SKM-1 (cell line): ENCODE results near the gene ABLIM2.
"Not testable (repeated sequence)": the region's sequence is repeated elsewhere in the genome, so short reads cannot be mapped to it uniquely, and the experiment has no call there.

Experiments used
- DNase-seq: peaks from one replicate; lab custom pipeline; 2025; ENCODE audit not compliant: unreplicated experiment; lab: John Stamatoyannopoulos, UW

ABLIM2 gene

GRCh38 chr4:8142556-8142955 is 16.1 kb downstream of the ABLIM2 start:
- DNase-seq = no peak

- DNase-seq = no peak
Measured at GRCh38 chr4:8141935-8142334, 16.7 kb downstream of the ABLIM2 start.

GRCh38 chr4:8140915-8141314 is 17.7 kb downstream of the ABLIM2 start:
- DNase-seq = no peak

GRCh38 chr4:8139726-8140125 is 18.9 kb downstream of the ABLIM2 start:
- not testable (repeated sequence) for DNase-seq

GRCh38 chr4:8136972-8137710 is 21.5 kb downstream of the ABLIM2 start:
- DNase-seq = no peak

GRCh38 chr4:8136529-8136928 is 22.1 kb downstream of the ABLIM2 start:
- DNase-seq = no peak

GRCh38 chr4:8135666-8136065 is 22.9 kb downstream of the ABLIM2 start:
- DNase-seq = no peak

DNA sequence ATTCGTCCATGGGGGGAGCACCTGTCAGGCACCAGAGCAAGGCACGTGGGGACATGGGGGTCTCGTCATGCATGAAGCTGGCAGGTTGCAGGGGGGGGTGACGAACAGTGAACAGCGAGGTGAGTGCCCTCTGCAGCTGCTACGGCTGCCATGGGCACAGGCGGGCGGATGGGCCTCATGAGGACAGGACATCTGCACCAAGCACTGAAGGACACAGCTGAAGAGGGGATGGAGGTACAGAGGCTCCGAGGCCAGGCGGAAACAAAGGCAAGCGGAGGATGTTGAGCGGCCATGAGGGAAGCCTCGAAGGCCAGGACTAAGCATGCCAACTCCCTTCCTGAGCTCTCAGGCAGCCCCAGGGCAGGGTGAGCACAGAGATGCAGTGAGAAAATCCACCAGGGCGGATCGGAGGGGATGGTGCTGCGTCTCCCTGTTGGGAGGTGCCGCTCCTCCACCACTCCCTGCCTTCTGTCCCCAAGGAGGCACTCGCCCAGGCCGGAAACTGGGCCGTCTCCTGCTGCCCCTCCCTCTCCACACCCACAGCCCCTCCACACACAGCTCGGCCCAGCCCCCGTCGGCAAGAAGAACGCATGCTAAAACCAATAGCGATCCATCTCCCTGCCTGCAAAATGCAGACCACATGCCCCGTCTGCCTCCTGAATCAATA is 24.6 kb downstream of the ABLIM2 start:
- no peak for DNase-seq

DNA sequence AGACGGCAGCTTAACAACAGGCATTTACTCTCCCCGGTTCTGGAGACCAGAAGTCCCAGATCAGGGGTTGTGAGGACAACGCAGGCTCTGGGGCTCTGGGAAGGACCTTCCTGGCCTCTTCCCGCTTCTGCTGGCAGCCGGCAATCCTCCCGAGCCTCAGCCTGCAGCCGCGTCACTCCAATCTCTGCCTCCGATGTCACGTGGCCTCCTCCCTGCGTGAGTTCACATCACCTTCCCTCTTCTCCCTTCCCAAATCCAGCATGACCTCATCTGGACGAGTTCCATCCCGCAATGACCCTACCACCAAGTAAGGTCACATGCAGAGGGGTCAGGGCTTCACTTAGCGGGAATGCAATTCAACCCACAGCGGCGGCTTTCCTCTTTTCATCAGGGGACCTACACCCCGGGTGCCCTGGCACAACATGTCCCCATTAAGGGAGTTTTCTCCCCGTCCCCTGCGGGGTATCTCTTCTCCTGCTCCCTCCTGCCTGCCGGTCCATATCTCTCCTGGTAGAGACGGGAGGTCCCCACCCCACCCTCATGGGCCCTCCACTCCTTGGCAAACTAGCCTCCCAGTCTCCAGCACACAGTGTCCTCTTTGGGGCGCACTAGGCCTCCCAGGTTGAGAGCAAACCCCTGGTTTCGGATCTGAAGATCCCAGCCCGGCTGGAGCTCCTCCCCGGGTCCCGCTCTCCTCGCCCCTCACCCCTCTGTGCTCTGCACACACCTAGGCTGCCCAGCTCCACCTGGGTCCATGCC is 25.5 kb downstream of the ABLIM2 start:
- DNase-seq = no peak

- DNase-seq = no peak
Measured at GRCh38 chr4:8132400-8132799, 26.2 kb downstream of the ABLIM2 start.

DNA sequence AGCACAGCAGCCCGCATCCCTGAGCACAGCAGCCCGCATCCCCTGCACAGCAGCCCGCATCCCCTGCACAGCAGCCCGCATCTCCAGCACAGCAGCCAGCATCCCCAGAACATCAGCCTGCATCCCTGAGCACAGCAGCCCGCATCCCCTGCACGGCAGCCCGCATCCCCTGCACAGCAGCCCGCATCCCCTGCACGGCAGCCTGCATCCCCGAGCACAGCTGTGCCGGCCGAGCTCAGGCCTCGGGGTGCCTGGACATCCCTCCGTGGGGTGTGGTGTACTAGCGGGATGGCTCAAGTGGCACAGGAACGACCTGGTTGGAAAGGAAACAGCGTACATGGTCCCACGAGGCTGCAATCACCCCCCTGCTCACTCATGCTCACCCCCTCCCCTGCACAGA is 26.8 kb downstream of the ABLIM2 start:
- DNase-seq = no peak

GRCh38 chr4:8131210-8131609 is 27.4 kb downstream of the ABLIM2 start:
- DNase-seq = no peak

DNA sequence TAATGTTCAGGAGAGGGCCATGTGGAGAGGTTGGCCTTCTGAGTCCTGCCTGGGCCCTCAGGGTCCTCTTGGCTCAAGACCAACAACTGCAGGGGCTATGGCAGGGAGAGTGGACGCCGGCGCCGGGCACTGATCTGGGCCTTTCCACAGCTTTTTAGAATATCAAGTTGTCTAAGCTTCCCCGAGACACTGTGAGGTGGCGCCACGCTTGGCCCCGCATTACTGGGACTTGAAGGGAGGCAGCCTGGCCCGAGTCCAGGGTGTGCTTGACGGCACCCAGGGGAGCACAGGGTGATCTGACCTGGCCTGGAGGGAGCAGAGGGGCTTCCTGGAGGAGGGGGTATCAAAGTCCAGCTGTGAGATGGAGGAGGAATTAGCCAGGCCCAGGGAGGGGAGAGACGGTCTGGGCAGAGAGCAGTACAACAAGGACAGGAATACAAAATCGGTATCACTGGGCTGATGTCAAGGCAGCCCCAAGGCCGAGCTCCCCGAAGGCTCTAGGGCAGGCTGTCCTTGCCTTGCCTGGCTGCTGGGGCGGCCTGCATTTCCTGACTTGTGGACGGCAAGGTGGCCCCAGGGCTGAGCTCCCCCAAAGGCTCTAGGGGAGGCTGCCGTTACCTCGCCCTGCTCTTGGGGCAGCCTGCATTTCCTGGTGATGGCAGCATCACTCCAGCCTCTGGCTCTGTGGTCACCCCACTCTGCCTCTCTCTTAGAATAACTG is 28.1 kb downstream of the ABLIM2 start:
- no peak for DNase-seq

GRCh38 chr4:8129785-8130184 is 28.8 kb downstream of the ABLIM2 start:
- DNase-seq = no peak

GRCh38 chr4:8129136-8129535 is 29.5 kb downstream of the ABLIM2 start:
- no peak for DNase-seq

GRCh38 chr4:8128100-8128856 is 30.3 kb downstream of the ABLIM2 start:
- no peak for DNase-seq

DNA sequence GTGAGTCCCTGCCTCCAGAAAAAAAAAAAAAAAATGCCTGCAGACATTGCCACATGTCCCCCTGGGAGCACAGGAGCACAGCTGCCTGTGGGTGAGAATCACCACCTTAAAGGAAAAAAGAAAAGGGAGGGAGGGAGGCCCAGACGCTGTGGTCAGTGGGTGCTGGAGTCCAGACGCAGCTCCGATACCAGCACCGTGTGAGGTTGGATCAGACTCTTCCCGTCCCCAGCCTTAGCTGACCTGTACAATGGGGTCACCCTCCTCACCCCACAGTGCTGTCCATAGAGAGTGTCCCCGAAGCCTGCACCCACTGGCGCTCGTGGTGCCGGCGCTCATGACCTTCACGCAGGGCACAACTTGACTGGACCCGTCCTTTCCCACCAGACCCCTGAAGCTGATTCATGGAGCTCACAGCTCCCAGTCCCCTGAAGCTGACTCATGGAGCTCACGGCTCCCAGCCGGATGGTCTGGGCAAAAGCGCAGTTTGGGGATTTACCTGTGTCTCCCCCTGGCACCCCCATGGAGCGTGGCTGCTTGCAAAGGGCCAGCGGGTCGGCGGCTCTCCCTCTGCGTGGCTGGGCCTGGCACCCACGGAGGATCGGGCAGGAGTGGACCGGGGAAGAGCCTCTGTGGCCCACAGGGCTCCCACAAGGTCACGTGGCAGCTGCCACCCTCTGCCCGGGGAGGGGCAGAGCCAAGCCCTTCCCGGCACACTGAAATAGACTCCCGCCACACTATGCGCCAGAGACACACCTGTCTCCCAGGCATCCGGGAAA is 31.4 kb downstream of the ABLIM2 start:
- no peak for DNase-seq

DNA sequence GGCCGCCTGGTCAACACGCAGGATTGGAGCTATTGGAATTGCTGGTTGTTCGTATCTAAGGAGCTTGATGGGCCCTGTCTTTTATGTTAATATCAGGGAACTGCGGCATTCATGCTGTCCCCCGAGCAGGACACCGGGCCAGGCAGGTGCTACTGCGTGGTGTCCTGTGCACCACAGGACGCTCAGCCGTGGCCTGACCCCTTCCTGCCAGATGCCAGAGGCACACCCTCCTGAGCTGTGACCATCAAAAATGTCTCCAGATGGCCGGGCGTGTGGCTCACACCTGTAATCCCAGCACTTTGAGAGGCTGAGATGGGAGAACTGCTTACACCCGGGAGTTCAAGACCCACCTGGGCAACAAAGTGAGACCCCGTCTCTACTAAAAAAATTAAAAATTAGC is 32.1 kb downstream of the ABLIM2 start:
- DNase-seq = no peak

DNA sequence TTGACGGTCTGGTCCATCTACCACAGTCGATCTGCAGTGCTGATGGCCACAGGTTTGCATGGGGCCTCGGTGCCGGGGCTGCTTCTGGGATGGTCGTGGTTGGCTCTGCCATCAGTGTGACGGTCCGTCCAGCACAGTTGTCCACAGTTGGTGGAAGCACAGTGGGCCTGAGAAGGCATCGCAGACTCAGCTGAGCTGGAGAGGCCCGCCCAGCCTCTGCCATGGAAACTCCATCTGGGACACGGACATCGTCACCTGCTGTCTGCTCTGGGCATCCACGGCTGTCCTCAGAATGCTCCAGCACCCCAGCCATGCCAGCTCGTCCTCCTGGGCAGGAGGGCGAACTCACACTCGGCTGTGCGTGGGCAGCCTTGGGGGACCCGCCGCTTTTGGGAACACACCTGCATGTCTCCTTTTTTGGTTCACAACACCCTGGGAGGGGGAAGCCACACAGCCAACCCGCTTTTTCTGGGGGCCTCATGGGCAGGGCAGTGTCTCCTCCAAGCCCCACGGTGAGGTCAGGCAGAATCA is 33.0 kb downstream of the ABLIM2 start:
- no peak for DNase-seq

- no peak for DNase-seq
Measured at GRCh38 chr4:8123870-8124269, 34.7 kb downstream of the ABLIM2 start.
